ENCODE data around the gene CHST14. TPM values are rescaled to one million over a fixed set of nuclear protein-coding genes. Genes with fewer than 3 reads are reported as not detected.
"Not testable (repeated sequence)": the region's sequence is repeated elsewhere in the genome, so short reads cannot be mapped to it uniquely, and the experiment has no call there.

Gene CHST14
- total RNA-seq, 1 donor from 2014 or later: 8.4 TPM

- DNase-seq (ENCODE audit: low spot score): no peak
- intact Hi-C loops (cut with DNase I): loop anchor here (5.0 kb wide), 1 partner anchor 67 kb away; no protein-coding TSS in a partner anchor
Measured at GRCh38 chr15:40439960-40440742, 30.6 kb upstream of the CHST14 start.

GRCh38 chr15:40440743-40441564 is 29.8 kb upstream of the CHST14 start, which contains the start of gene BAHD1:
TSS of gene BAHD1 (plus strand) at chr15:40440953. CDS start at chr15:40458465, 17,512 bp downstream.
- intact Hi-C loops (cut with DNase I): loop anchor here (5.0 kb wide), 1 partner anchor 66 kb away; no protein-coding TSS in a partner anchor
- peak; percentile 99 for DNase-seq (ENCODE audit: low spot score)

- no peak for DNase-seq (ENCODE audit: low spot score)
- intact Hi-C loops (cut with DNase I): loop anchor here (5.0 kb wide), 1 partner anchor 65 kb away; no protein-coding TSS in a partner anchor
Measured at GRCh38 chr15:40441565-40442531, 28.9 kb upstream of the CHST14 start.

GRCh38 chr15:40443255-40443654 is 27.5 kb upstream of the CHST14 start:
- intact Hi-C loops (cut with DNase I): loop anchor here (1.0 to 5.0 kb wide), 2 partner anchors 28 to 64 kb away; no protein-coding TSS in a partner anchor
- no peak for DNase-seq (ENCODE audit: low spot score)

- no peak for DNase-seq (ENCODE audit: low spot score)
- intact Hi-C loops (cut with DNase I): loop anchor here (1.0 to 5.0 kb wide), 2 partner anchors 27 to 63 kb away; no protein-coding TSS in a partner anchor
Measured at GRCh38 chr15:40443846-40444245, 26.9 kb upstream of the CHST14 start.

- intact Hi-C loops (cut with DNase I): loop anchor here (5.0 kb wide), 1 partner anchor 63 kb away; no protein-coding TSS in a partner anchor
- no peak for DNase-seq (ENCODE audit: low spot score)
Measured at GRCh38 chr15:40444736-40445135, 26.0 kb upstream of the CHST14 start.

- intact Hi-C loops (cut with DNase I): no loop called here
- DNase-seq (ENCODE audit: low spot score): no peak
Measured at GRCh38 chr15:40445421-40445922, 25.3 kb upstream of the CHST14 start.

GRCh38 chr15:40446144-40446543 is 24.6 kb upstream of the CHST14 start:
- intact Hi-C loops (cut with DNase I): no loop called here
- no peak for DNase-seq (ENCODE audit: low spot score)

- no peak for DNase-seq (ENCODE audit: low spot score)
- intact Hi-C loops (cut with DNase I): no loop called here
Measured at GRCh38 chr15:40448354-40448753, 22.4 kb upstream of the CHST14 start.

GRCh38 chr15:40449275-40449674 is 21.5 kb upstream of the CHST14 start:
- intact Hi-C loops (cut with DNase I): no loop called here
- no peak for DNase-seq (ENCODE audit: low spot score)

GRCh38 chr15:40450047-40450446 is 20.7 kb upstream of the CHST14 start:
- DNase-seq (ENCODE audit: low spot score): no peak
- intact Hi-C loops (cut with DNase I): no loop called here

GRCh38 chr15:40451527-40452158 is 19.1 kb upstream of the CHST14 start:
- intact Hi-C loops (cut with DNase I): no loop called here
- DNase-seq (ENCODE audit: low spot score): no peak

GRCh38 chr15:40452296-40453090 is 18.3 kb upstream of the CHST14 start:
- DNase-seq (ENCODE audit: low spot score): no peak

GRCh38 chr15:40453941-40454340 is 16.8 kb upstream of the CHST14 start:
- intact Hi-C loops (cut with DNase I); DNase-seq (ENCODE audit: low spot score): not testable (repeated sequence)

More at GRCh38 chr15:40452296-40453090, 18.3 kb upstream of the CHST14 start:
- intact Hi-C loops (cut with DNase I): no loop called here

- DNase-seq (ENCODE audit: low spot score): no peak
- intact Hi-C loops (cut with DNase I): no loop called here
Measured at GRCh38 chr15:40454904-40455391, 15.8 kb upstream of the CHST14 start.

GRCh38 chr15:40456299-40456712 is 14.5 kb upstream of the CHST14 start:
- DNase-seq (ENCODE audit: low spot score): no peak
- intact Hi-C loops (cut with DNase I): no loop called here

GRCh38 chr15:40456738-40457137 is 14.0 kb upstream of the CHST14 start:
- intact Hi-C loops (cut with DNase I): no loop called here
- no peak for DNase-seq (ENCODE audit: low spot score)

Data from cardiac septum (tissue), 1 donor.